DOHH2 (cell line): ENCODE measurements around the gene ELK4.

Experiments used
- EZH2phosphoT487 ChIP-seq: fragments of 200-600 bp; sonication (generic); IDR thresholded peaks from 2 replicates; pipeline ENCODE4 v1.6.1; 2017; ENCODE audit warnings: borderline replicate concordance, mild to moderate bottlenecking, antibody characterized with exemption, low read length, moderate library complexity, mixed read lengths
- TF ChIP-seq, protein P1 (sequence below): fragments of 200-600 bp; sonication (generic); IDR thresholded peaks from one replicate; pipeline ENCODE4 v1.5.1; 2014; ENCODE audit warnings: antibody characterized with exemption, mild to moderate bottlenecking, low read depth, low read length; ENCODE audit not compliant: poor library complexity, severe bottlenecking

DNA sequence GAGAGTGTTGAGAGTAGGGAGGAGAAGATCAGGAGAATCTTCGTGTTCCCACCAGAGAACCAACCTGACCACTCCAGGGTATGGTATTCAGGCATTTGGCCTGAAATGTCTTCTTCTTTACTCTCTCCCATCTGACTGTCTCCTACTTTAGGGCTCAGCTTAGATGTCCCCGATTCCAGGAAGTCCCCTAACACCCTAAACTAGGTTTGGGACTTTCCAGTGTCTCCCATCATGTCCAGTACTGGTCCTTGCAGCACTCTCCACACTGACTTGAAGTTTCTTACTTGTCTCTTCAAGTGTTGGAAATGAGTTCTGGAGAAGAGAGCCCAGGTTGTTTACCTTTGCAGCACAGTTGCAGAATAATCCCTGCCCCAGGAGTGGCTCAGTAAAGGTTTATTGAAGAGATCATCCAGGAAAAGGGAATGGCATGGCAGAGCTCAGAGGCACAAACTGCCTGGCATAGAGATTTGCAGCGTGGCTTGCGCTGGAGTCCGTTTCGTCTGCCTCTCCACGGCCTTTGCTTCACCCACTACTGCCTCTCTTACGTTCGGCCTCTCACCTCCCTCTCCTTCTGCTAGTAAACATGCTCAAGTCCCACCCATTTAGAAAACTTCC is 6.2 kb upstream of the ELK4 start:
- TF ChIP-seq, protein P1, sequence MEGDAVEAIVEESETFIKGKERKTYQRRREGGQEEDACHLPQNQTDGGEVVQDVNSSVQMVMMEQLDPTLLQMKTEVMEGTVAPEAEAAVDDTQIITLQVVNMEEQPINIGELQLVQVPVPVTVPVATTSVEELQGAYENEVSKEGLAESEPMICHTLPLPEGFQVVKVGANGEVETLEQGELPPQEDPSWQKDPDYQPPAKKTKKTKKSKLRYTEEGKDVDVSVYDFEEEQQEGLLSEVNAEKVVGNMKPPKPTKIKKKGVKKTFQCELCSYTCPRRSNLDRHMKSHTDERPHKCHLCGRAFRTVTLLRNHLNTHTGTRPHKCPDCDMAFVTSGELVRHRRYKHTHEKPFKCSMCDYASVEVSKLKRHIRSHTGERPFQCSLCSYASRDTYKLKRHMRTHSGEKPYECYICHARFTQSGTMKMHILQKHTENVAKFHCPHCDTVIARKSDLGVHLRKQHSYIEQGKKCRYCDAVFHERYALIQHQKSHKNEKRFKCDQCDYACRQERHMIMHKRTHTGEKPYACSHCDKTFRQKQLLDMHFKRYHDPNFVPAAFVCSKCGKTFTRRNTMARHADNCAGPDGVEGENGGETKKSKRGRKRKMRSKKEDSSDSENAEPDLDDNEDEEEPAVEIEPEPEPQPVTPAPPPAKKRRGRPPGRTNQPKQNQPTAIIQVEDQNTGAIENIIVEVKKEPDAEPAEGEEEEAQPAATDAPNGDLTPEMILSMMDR: no peak
- TF ChIP-seq EZH2phosphoT487: no peak
